Activated CD8-positive, alpha-beta memory T cell treated with anti-CD3 and anti-CD28 coated beads, Interleukin-2, amount 50 U/mL, for 24 hours (primary cell): ENCODE results near the gene FAM229B.

Source experiments
- DNase-seq: peaks from one replicate; pipeline ENCODE4 v3.0.0-alpha.2; 2020; ENCODE audit errors: extremely low read depth

Gene FAM229B

GRCh38 chr6:112144145-112144926, 56.9 kb downstream of the FAM229B start:
- DNase-seq: no peak

GRCh38 chr6:112145080-112145573, 57.7 kb downstream of the FAM229B start:
- DNase-seq: no peak

- DNase-seq: no peak
Measured at GRCh38 chr6:112148103-112148502, 60.7 kb downstream of the FAM229B start.

GRCh38 chr6:112149236-112149635, 61.8 kb downstream of the FAM229B start:
- DNase-seq: no peak

DNA sequence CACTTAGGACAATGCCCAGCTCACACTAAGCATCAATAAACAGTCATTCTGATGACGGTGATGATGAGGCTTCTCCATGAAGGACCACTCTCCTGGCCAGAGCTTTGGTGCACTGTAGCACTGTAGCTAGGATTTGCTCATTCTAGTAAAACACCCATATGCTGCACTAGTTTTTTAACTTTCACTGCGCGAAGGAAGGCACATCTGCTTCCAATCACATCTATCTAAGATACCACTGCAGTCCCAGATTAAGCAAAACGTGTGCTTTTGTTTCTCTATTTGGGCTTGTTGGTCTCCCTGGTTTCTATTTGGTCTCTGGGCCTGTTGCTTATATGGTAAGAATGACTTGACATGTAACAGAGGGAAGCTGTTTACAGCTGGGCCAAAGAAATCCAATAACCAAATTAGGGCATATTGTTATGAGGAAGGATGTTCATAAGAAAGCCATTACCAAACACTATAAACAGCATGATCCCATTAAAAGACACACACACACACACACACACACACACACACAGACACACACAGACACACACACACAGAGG, 62.4 kb downstream of the FAM229B start:
- no peak for DNase-seq

GRCh38 chr6:112150363-112150762, 63.0 kb downstream of the FAM229B start:
- no peak for DNase-seq
